GM12891 (cell line): ENCODE data around the gene CRACR2B.

Experiments used
- POLR2A ChIP-seq: IDR thresholded peaks from 2 replicates; pipeline ENCODE4 v1.6.1; 2011; ENCODE audit warnings: low read depth, low read length, control low read depth
- POLR2AphosphoS5 ChIP-seq: IDR thresholded peaks from 2 replicates; pipeline ENCODE4 v1.6.1; 2011; ENCODE audit warnings: low read depth, low read length, control low read depth
- POU2F2 ChIP-seq: IDR thresholded peaks from 2 replicates; pipeline ENCODE4 v1.6.1; 2011; ENCODE audit warnings: low read depth, mild to moderate bottlenecking, control low read depth, low read length, moderate library complexity
- SPI1 ChIP-seq: IDR thresholded peaks from 2 replicates; pipeline ENCODE4 v1.6.1; 2011; ENCODE audit warnings: low read depth, low read length, control low read depth
- TAF1 ChIP-seq: IDR thresholded peaks from 2 replicates; pipeline ENCODE4 v1.6.1; 2011; ENCODE audit warnings: low read depth, low read length, control low read depth

DNA sequence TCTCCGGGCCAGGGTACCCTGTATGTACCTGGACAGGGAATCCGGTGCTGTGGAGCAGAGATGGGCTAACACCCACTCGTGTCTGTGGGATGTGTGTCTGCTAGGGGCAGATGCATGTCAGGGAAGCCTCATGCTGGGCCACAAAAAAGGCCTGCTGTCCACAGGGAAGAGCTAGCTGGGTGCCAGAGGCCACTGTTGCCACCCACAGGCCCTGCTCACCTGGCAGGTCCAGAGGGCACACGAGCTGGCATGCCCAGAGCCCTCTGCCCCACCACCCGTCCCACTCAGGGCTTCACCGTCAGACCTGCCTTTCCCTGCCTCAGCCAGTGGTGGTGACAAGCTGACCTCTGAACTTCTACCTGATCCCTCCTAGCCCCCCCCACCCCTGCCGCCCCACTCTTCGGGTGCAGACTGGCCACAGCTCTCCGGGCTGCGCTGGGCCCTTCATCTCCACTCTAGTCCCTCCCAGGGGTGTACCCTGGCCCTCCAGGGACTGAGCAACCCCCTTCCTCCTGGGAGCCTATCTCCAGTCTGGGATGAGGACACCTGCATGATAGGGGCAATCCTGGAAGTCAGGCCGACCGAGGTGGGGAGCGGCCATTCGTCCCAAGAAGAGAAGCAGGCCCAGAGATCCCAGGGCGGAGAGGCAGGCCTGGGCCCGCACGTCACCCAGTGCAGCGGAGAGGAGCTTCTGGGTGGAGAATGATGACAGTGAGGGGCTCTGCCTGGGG is 31.0 kb upstream of the CRACR2B start:
- TF ChIP-seq TAF1 (no peak), POLR2AphosphoS5 (no peak), POLR2A (no peak; the same call in 1 of the 2 replicates), SPI1 (no peak), POU2F2 (no peak)
